Aorta (tissue), 5 donors: ENCODE measurements around the gene OR1E2. TPM values are rescaled to one million over a fixed set of nuclear protein-coding genes. Genes with fewer than 3 reads are reported as not detected.
"Not testable (repeated sequence)": the region's sequence is repeated elsewhere in the genome, so short reads cannot be mapped to it uniquely, and the experiment has no call there.

Source experiments
- ATAC-seq: fragments of 200-7000 bp; cut with Tn5 transposase; one replicate; pipeline ENCODE4 v1.9.1; 2022; ENCODE audit warnings: moderate library complexity; ENCODE audit not compliant: low FRiP score
- DNase-seq, 2 donors: peaks; one replicate each; pipeline ENCODE4 v3.0.0-alpha.2; 2020
- H3K27ac ChIP-seq, 2 donors: one replicate each; pipeline ENCODE4 v1.5.1; 2013; ENCODE audit warnings: low read length in 2 of 2, mild to moderate bottlenecking in 2 of 2, moderate library complexity in 2 of 2, control low read depth in 1 of 2, inconsistent platforms in 1 of 2, low read depth in 1 of 2
- H3K27me3 ChIP-seq, 2 donors: one replicate each; pipeline ENCODE4 v1.6.1; 2013; ENCODE audit warnings: control low read depth in 1 of 2, low read length in 1 of 2, mild to moderate bottlenecking in 1 of 2, moderate library complexity in 1 of 2; ENCODE audit not compliant: insufficient read depth in 2 of 2, control insufficient read depth in 1 of 2
- H3K36me3 ChIP-seq, 2 donors: one replicate each; pipeline ENCODE4 v1.6.1; 2013; ENCODE audit warnings: control low read depth in 1 of 2, low read length in 1 of 2, mild to moderate bottlenecking in 1 of 2; ENCODE audit not compliant: insufficient read depth in 2 of 2, control insufficient read depth in 1 of 2
- H3K4me1 ChIP-seq, 2 donors: one replicate each; pipeline ENCODE4 v1.6.1; 2013; ENCODE audit warnings: low read length in 2 of 2, control low read depth in 1 of 2, mild to moderate bottlenecking in 1 of 2, moderate library complexity in 1 of 2; ENCODE audit not compliant: insufficient read depth in 2 of 2, control insufficient read depth in 1 of 2
- H3K4me3 ChIP-seq, 2 donors: one replicate each; pipeline ENCODE4 v1.5.1; 2013; ENCODE audit warnings: low read length in 2 of 2, control low read depth in 1 of 2, mild to moderate bottlenecking in 1 of 2
- H3K9me3 ChIP-seq: one replicate; pipeline ENCODE4 v1.6.1; 2013; ENCODE audit warnings: mild to moderate bottlenecking, low read length; ENCODE audit not compliant: control insufficient read depth
- WGBS, 2 donors: extraction: QIAGEN DNeasy Blood & Tissue Kit; methylation state at CpG; one replicate each; pipeline ENCODE4 v1.1.7; 2013; 5-methylcytosine and 5-hydroxymethylcytosine counted together
- intact Hi-C, 2 donors: fragments of 100-400 bp; cut with DNase I; formaldehyde crosslinking; loops; one replicate each; pipeline versions ENCODE4 v1.14.2 to v1.15.0; 2022
- polyA plus RNA-seq, 2 donors: library from polyadenylated mRNA; stranded (reverse); fragments of 200-250 nt; gene quantifications; one replicate each; pipeline ENCODE4 v1.2.3, GENCODE V29; 2013
- total RNA-seq, 2 donors: library from RNA; stranded (reverse); fragmentation: NEBNext Ultra II Directional; extraction: Animal tissue kit (Norgen Biotek cat#: 25700); gene quantifications; one replicate each; pipeline ENCODE4 v1.2.1, GENCODE V29; 2021
- donor health status: healthy with polysubstance abuse.
- donor health status: Bipolar disorder and iron deficiency.
- donor health status: DM: no; HTN: no; CAD: no.
- donor health status: DM: no; HTN: no; CAD: no.
- donor health status: DM: yes; HTN: yes; CAD: no.

Gene OR1E2
- total and polyA plus RNA-seq, 4 donors = not detected

- intact Hi-C loops, ATAC-seq: not testable (repeated sequence)
- WGBS, 2 donors = 64 to 76% methylated on average over 3 to 5 of the region's 16 CpGs
Measured at GRCh38 chr17:3412216-3412615, 21.4 kb downstream of the OR1E2 start.

GRCh38 chr17:3411070-3411469, 22.6 kb downstream of the OR1E2 start, which contains the start of gene OR3A3:
Gene OR3A3 (plus strand): TSS chr17:3411370.
- intact Hi-C loops = no loop called here
- no peaks in the 10 kb centered on the region for H3K4me1 ChIP-seq
- no peak within 1 kb of the TSS for H3K4me3 ChIP-seq
- H3K27ac ChIP-seq = no peak within 1 kb of the TSS
- H3K9me3 ChIP-seq = peaks cover 4% of the 10 kb centered on the region
- ATAC-seq (no peak), DNase-seq (no peak)
- H3K36me3 ChIP-seq = no peaks in the 10 kb centered on the region
- WGBS, 2 donors = 77 to 83% methylated on average over 3 of the region's 3 CpGs
- no peaks in the 10 kb centered on the region for H3K27me3 ChIP-seq

More at GRCh38 chr17:3412216-3412615, 21.4 kb downstream of the OR1E2 start:
- H3K4me3 ChIP-seq, H3K9me3 ChIP-seq, H3K36me3 ChIP-seq, H3K27me3 ChIP-seq, H3K4me1 ChIP-seq, DNase-seq, H3K27ac ChIP-seq: not testable (repeated sequence)

- DNase-seq, H3K4me1 ChIP-seq, intact Hi-C loops, H3K9me3 ChIP-seq, H3K27ac ChIP-seq, H3K27me3 ChIP-seq, H3K36me3 ChIP-seq, ATAC-seq, H3K4me3 ChIP-seq: not testable (repeated sequence)
- 60 to 73% methylated on average over 1 of the region's 1 CpG for WGBS, 2 donors
Measured at GRCh38 chr17:3403856-3404255, 29.8 kb downstream of the OR1E2 start.

- no peaks in the 10 kb centered on the region for H3K27me3 ChIP-seq
- H3K27ac ChIP-seq = no peak overlapping the region
- 54 to 56% methylated on average over 2 of the region's 2 CpGs for WGBS, 2 donors
- no peaks in the 10 kb centered on the region for H3K4me1 ChIP-seq
- peaks cover 4% of the 10 kb centered on the region for H3K9me3 ChIP-seq
- intact Hi-C loops = no loop called here
- H3K36me3 ChIP-seq = no peaks in the 10 kb centered on the region
- no peak for DNase-seq
- ATAC-seq = no peak
- H3K4me3 ChIP-seq = no peak overlapping the region
Measured at GRCh38 chr17:3401786-3402185, 31.9 kb downstream of the OR1E2 start.

DNA sequence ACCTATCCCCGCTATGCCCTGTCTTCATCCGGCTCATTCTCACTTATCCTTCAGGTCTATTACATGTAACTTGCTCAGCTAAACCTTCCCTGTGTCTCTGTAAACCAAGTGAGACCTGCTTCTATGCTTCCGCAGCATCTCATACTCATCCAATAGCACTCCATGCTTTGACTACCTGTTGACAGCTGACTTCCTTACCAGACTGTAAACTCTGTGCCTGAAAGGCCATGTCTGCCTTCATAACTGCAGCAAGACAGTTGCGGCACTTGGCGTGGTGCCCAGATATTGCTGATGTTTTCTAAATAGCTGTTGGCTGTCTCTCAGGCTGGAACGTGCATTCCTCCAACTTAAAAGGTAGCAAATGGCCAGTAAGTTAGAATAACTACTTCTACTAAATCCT, 33.6 kb downstream of the OR1E2 start:
- ATAC-seq (no peak), DNase-seq (no peak)
- 51 to 61% methylated on average over 6 of the region's 6 CpGs for WGBS, 2 donors
- intact Hi-C loops = no loop called here
- no peak overlapping the region for H3K4me3 ChIP-seq
- H3K27me3 ChIP-seq = no peaks in the 10 kb centered on the region
- no peak overlapping the region for H3K27ac ChIP-seq
- H3K9me3 ChIP-seq = peaks cover 2% of the 10 kb centered on the region
- no peaks in the 10 kb centered on the region for H3K4me1 ChIP-seq
- H3K36me3 ChIP-seq = no peaks in the 10 kb centered on the region

GRCh38 chr17:3398310-3398709, 35.3 kb downstream of the OR1E2 start, which contains the start of gene OR1E1:
Gene OR1E1 (minus strand): TSS chr17:3398410. CDS start chr17:3398410, 0 bp downstream.
- H3K4me3 ChIP-seq = no peak within 1 kb of the TSS
- intact Hi-C loops = no loop called here
- ATAC-seq (no peak), DNase-seq (no peak)
- H3K4me1 ChIP-seq = no peaks in the 10 kb centered on the region
- 75 to 79% methylated on average over 1 of the region's 1 CpG for WGBS, 2 donors
- H3K9me3 ChIP-seq = peaks cover 2% of the 10 kb centered on the region
- no peaks in the 10 kb centered on the region for H3K27me3 ChIP-seq
- H3K27ac ChIP-seq = no peak within 1 kb of the TSS
- H3K36me3 ChIP-seq = no peaks in the 10 kb centered on the region

DNA sequence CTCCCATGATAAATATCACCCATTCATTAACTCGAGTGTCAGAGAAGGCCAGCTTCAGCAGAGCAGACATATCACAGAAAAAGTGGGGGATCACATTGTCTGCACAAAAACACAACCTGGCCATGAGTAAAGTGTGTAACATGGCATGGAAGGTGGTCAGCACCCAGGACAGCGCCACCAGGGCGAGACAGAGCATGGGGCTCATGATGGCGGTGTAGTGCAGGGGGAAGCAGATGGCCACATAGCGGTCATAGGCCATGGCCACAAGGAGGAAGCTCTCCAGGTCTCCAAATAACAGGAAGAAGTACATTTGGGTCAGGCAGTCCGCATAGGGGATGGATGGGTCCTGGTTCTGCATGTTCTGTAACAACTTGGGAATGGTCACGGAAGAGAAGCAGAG, 35.8 kb downstream of the OR1E2 start:
- H3K4me3 ChIP-seq, H3K27me3 ChIP-seq, H3K27ac ChIP-seq, H3K9me3 ChIP-seq, DNase-seq, H3K4me1 ChIP-seq, H3K36me3 ChIP-seq, intact Hi-C loops, ATAC-seq: not testable (repeated sequence)
- WGBS, 2 donors = 43 to 44% methylated on average over 7 of the region's 7 CpGs

- no peaks in the 10 kb centered on the region for H3K27me3 ChIP-seq
- H3K27ac ChIP-seq = no peak overlapping the region
- intact Hi-C loops = no loop called here
- H3K4me1 ChIP-seq = no peaks in the 10 kb centered on the region
- 63 to 67% methylated on average over 4 of the region's 4 CpGs for WGBS, 2 donors
- no peak overlapping the region for H3K4me3 ChIP-seq
- no peak for DNase-seq
- H3K36me3 ChIP-seq = no peaks in the 10 kb centered on the region
- ATAC-seq = no peak
- peaks cover 3% of the 10 kb centered on the region for H3K9me3 ChIP-seq
Measured at GRCh38 chr17:3389791-3390190, 43.9 kb downstream of the OR1E2 start.

DNA sequence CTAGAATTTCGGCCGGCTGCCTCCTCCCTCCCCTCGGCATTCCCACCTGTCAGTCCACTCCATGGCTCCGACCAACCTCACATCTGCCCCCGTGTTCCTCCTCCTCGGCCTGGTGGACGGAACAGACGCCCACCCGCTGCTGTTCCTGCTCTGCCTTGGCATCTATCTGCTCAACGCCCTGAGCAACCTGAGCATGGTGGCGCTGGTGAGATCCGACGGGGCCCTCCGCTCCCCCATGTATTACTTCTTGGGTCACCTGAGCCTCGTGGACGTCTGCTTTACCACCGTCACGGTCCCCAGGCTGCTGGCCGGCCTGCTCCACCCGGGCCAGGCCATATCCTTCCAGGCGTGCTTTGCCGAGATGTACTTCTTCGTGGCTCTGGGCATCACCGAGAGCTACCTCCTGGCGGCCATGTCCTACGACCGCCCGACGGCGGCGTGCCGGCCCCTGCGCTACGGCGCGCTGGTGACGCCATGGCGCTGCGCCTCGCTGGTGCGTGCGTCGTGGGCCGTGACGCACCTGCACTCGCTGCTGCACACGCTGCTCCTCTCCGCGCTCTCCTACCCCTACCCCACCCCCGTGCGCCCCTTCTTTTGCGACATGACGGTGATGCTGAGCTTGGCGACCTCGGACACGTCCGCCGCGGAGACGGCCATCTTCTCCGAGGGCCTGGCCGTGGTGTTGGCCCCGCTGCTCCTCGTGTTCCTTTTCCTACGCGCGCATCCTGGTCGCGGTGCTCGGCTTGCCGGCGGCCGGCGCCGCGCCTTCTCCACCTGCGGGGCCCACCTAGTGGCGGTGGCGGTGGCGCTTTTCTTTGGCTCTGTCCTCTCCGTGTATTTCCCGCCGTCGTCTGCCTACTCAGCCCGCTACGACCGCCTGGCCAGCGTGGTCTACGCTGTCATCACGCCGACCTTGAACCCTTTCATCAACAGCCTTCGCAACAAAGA, 47.5 kb downstream of the OR1E2 start, which contains the start of gene OR3A2:
TSS of gene OR3A2 (minus strand) at position 440 of the 948 bp plus-strand sequence.
- Histone ChIP-seq H3K27me3 (no peaks in the 10 kb centered on the region), H3K4me1 (no peaks in the 10 kb centered on the region), H3K36me3 (no peaks in the 10 kb centered on the region), H3K9me3 (peaks cover 3% of the 10 kb centered on the region), H3K4me3 (no peak within 1 kb of the TSS), H3K27ac (no peak within 1 kb of the TSS)
- intact Hi-C loops = no loop called here
- 20 to 25% methylated on average over 92 of the region's 92 CpGs for WGBS, 2 donors
- no peak for DNase-seq
- no peak for ATAC-seq
